OCI-LY3 (cell line): ENCODE measurements around the gene PSMB1.

ENCODE experiments used
- EZH2phosphoT487 ChIP-seq: fragments of 200-600 bp; shearing (Covaris generic); IDR thresholded peaks from 2 replicates; pipeline ENCODE4 v1.6.1; 2018; ENCODE audit warnings: antibody characterized with exemption, mixed run types, low read depth
- TF ChIP-seq, protein P1 (sequence below): fragments of 200-600, 300-600 bp; sonication (generic); IDR thresholded peaks from 2 replicates; pipeline ENCODE4 v1.5.1; 2014; ENCODE audit warnings: antibody characterized with exemption, low read length, low read depth

DNA sequence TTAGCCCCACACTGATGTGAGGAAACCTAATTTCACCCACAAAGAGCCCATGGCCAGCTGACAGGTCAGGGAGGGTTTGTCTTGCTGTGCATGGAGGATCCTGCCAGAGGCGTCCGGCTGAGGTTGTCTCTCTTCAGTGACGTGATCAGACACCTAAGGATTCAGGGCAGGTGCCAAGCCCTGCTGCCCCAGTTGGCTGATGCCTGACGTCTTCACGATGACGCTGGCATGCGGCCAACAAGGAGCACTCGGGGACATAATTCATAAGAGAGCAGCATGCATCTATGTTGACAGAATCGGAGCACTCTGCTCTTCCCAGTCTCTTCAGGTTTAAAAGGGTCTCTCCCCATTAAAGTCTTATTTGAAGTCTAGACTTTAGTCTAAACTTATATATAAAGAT lies 47.8 kb downstream of the PSMB1 start:
- TF ChIP-seq, protein P1, sequence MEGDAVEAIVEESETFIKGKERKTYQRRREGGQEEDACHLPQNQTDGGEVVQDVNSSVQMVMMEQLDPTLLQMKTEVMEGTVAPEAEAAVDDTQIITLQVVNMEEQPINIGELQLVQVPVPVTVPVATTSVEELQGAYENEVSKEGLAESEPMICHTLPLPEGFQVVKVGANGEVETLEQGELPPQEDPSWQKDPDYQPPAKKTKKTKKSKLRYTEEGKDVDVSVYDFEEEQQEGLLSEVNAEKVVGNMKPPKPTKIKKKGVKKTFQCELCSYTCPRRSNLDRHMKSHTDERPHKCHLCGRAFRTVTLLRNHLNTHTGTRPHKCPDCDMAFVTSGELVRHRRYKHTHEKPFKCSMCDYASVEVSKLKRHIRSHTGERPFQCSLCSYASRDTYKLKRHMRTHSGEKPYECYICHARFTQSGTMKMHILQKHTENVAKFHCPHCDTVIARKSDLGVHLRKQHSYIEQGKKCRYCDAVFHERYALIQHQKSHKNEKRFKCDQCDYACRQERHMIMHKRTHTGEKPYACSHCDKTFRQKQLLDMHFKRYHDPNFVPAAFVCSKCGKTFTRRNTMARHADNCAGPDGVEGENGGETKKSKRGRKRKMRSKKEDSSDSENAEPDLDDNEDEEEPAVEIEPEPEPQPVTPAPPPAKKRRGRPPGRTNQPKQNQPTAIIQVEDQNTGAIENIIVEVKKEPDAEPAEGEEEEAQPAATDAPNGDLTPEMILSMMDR: no peak
- no peak for TF ChIP-seq EZH2phosphoT487
